Cardiac muscle cell (in vitro differentiated cells and primary cell): Measurements from ENCODE around the gene EXOSC1. TPM values are rescaled to one million over a fixed set of nuclear protein-coding genes. Genes with fewer than 3 reads are reported as not detected.

Source experiments
- DNase-seq, 2 donors: peaks; one replicate each; pipeline versions ENCODE4 v3.0.0 to v3.0.0-alpha.2; 2010 to 2017; ENCODE audit warnings: low read depth in 1 of 2, low spot score in 1 of 2
- H3K27ac ChIP-seq: fragments of 200-600 bp; sonication (generic); 2 replicates; pipeline ENCODE4 v1.5.1; 2016
- H3K27me3 ChIP-seq: fragments of 200-600 bp; sonication (generic); 2 replicates; pipeline ENCODE4 v1.6.0; 2016; ENCODE audit warnings: control low read depth
- H3K36me3 ChIP-seq: fragments of 200-600 bp; sonication (generic); 2 replicates; pipeline ENCODE4 v1.5.1; 2016; ENCODE audit warnings: control low read depth
- H3K4me1 ChIP-seq: fragments of 200-600 bp; sonication (generic); 2 replicates; pipeline ENCODE4 v1.8.1; 2017; ENCODE audit warnings: low read depth, mild to moderate bottlenecking, mixed run types
- H3K4me3 ChIP-seq: fragments of 200-600 bp; sonication (generic); 2 replicates; pipeline ENCODE4 v1.5.1; 2016; ENCODE audit warnings: mild to moderate bottlenecking
- H3K9me3 ChIP-seq: fragments of 200-600 bp; sonication (generic); 2 replicates; pipeline ENCODE4 v1.5.1; 2017; ENCODE audit warnings: low read depth, mild to moderate bottlenecking, control low read depth
- CTCF ChIP-seq: IDR thresholded peaks from 2 replicates; pipeline ENCODE4 v1.5.1; 2012; ENCODE audit warnings: low read depth, mild to moderate bottlenecking, low read length
- polyA plus RNA-seq: library from polyadenylated mRNA; unstranded; fragments of >200 nt; fragmentation: Nextera tagmentation; extraction: Ambion mirVana; gene quantifications from 2 replicates; pipeline ENCODE4 v1.2.1, GENCODE V29; 2016
- total RNA-seq: library from RNA; depleted of rRNA; stranded (reverse); fragments of >200 nt; gene quantifications from 2 replicates; pipeline ENCODE4 v1.2.3, GENCODE V29; 2016

Gene EXOSC1
- total and polyA plus RNA-seq, 2 experiments from 2014 or later, result 38.3 to 56.5 TPM

GRCh38 chr10:97450828-97451227 is 5.0 kb upstream of the EXOSC1 start:
- H3K36me3 ChIP-seq, result peaks cover 11% of the 10 kb centered on the region
- no peak for TF ChIP-seq CTCF
- H3K4me1 ChIP-seq, result peaks cover 11% of the 10 kb centered on the region
- DNase-seq, result no peak
- no peak overlapping the region for H3K4me3 ChIP-seq
- H3K27ac ChIP-seq, result no peak overlapping the region
- H3K9me3 ChIP-seq, result no peaks in the 10 kb centered on the region
- no peaks in the 10 kb centered on the region for H3K27me3 ChIP-seq

- Histone ChIP-seq H3K9me3 (no peaks in the 10 kb centered on the region), H3K4me1 (peaks cover 8% of the 10 kb centered on the region), H3K27me3 (no peaks in the 10 kb centered on the region), H3K36me3 (peaks cover 6% of the 10 kb centered on the region), H3K4me3 (peak overlapping the region; percentile 57), H3K27ac (no peak overlapping the region)
- DNase-seq, result no peak
- TF ChIP-seq CTCF, result no peak
Measured at GRCh38 chr10:97445357-97445721, 467 bp downstream of the EXOSC1 start.

GRCh38 chr10:97444212-97444611 is 1.6 kb downstream of the EXOSC1 start:
- Histone ChIP-seq H3K36me3 (peaks cover 6% of the 10 kb centered on the region), H3K9me3 (no peaks in the 10 kb centered on the region), H3K4me1 (peaks cover 8% of the 10 kb centered on the region), H3K27ac (no peak overlapping the region), H3K4me3 (no peak overlapping the region), H3K27me3 (no peaks in the 10 kb centered on the region)
- no peak for DNase-seq
- TF ChIP-seq CTCF, result no peak

- H3K36me3 ChIP-seq, result peaks cover 16% of the 10 kb centered on the region
- H3K9me3 ChIP-seq, result no peaks in the 10 kb centered on the region
- H3K27me3 ChIP-seq, result no peaks in the 10 kb centered on the region
- DNase-seq, result no peak
- H3K4me3 ChIP-seq, result no peak overlapping the region
- H3K27ac ChIP-seq, result no peak overlapping the region
- peaks cover 8% of the 10 kb centered on the region for H3K4me1 ChIP-seq
- TF ChIP-seq CTCF, result no peak
Measured at GRCh38 chr10:97442277-97442676, 3.5 kb downstream of the EXOSC1 start.

- Histone ChIP-seq H3K27me3 (no peaks in the 10 kb centered on the region), H3K27ac (peak overlapping the region; percentile 78), H3K4me3 (no peak overlapping the region), H3K9me3 (no peaks in the 10 kb centered on the region), H3K4me1 (no peaks in the 10 kb centered on the region), H3K36me3 (peaks cover 60% of the 10 kb centered on the region)
- DNase-seq, result no peak
- TF ChIP-seq CTCF, result no peak
Measured at GRCh38 chr10:97435211-97435610, 10.6 kb downstream of the EXOSC1 start.

DNA sequence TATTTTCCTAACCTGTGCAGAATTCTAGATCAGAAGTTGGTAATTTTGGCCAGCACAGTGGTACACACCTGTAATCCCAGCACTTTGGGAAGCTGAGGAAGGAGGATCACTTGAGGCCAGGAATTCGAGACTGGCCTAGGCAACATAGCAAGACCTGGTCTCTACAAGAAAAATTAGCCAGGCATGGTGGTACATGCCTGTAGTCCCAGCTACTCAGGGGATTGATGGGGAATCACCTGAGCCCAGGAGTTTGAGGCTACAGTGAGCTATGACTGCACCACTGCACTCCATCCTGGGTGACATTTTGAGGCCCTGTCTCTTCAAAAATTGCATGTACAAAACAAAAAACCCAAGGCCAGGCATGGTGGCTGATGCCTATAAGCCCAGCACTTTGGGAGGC is 11.2 kb downstream of the EXOSC1 start:
- peaks cover 63% of the 10 kb centered on the region for H3K36me3 ChIP-seq
- H3K27me3 ChIP-seq, result no peaks in the 10 kb centered on the region
- no peak for TF ChIP-seq CTCF
- DNase-seq, result no peak
- H3K4me1 ChIP-seq, result peaks cover under 1% of the 10 kb centered on the region
- no peak overlapping the region for H3K4me3 ChIP-seq
- H3K27ac ChIP-seq, result peak overlapping the region; percentile 78
- no peaks in the 10 kb centered on the region for H3K9me3 ChIP-seq
